GM12878 (cell line): ENCODE measurements around the gene PPM1A. TPM values are rescaled to one million over a fixed set of nuclear protein-coding genes. Genes with fewer than 3 reads are reported as not detected.

ENCODE experiments used
- ATAC-seq: fragments of 200-7000 bp; cut with Tn5 transposase; 3 replicates; pipeline ENCODE4 v1.9.1; 2020; ENCODE audit warnings: mild to moderate bottlenecking, moderate library complexity
- BruUV-seq: library from RNA; stranded (reverse); fragments of 400-500 nt; replicated peaks from 2 replicates; lab custom pipeline; 2021; lab: Mats Ljungman, UMichigan
- CTCF ChIA-PET: fragments of 300-600 bp; sonication (Branson Sonifier 250); formaldehyde crosslinking; extraction: SDS; loops from one replicate; lab custom pipeline; 2021; ENCODE audit warnings: inconsistent platforms; lab: Yijun Ruan, JAX
- POLR2A ChIA-PET: fragments of 350-600 bp; formaldehyde crosslinking; extraction: SDS; loops from one replicate; lab custom pipeline; 2021; ENCODE audit warnings: inconsistent platforms; lab: Charles Lee
- RAD21 ChIA-PET: fragments of 300-600 bp; sonication (Branson Sonifier 250); formaldehyde crosslinking; loops from one replicate; lab custom pipeline; 2023; ENCODE audit warnings: antibody characterized with exemption; ENCODE audit not compliant: unreplicated experiment; lab: Charles Lee
- SMC1A ChIA-PET: fragments of 300-600 bp; sonication (Branson Sonifier 250); formaldehyde crosslinking; loops from one replicate; lab custom pipeline; 2023; ENCODE audit not compliant: unreplicated experiment, uncharacterized antibody; lab: Charles Lee
- DNase-seq: peaks from one replicate; pipeline ENCODE4 v3.0.0-alpha.2; 2011; ENCODE audit warnings: low read depth, low spot score
- FAIRE-seq: peaks from 3 replicates; lab custom pipeline; 2011; peaks lifted over from hg19 to GRCh38; lab: Jason Lieb, UNC
- H2AFZ ChIP-seq: 2 replicates; pipeline ENCODE4 v1.6.0; 2011; ENCODE audit warnings: low read depth, low read length, control low read depth; ENCODE audit not compliant: control insufficient read depth
- H3K27ac ChIP-seq: 2 replicates; pipeline ENCODE4 v1.5.1; 2011; ENCODE audit warnings: control low read depth; ENCODE audit not compliant: control insufficient read depth, insufficient read depth
- H3K27me3 ChIP-seq, 2 experiments: replicated peaks in 1 of 2; 2 replicates each; pipeline versions ENCODE4 v1.6.0 to v1.6.1; 2011; ENCODE audit warnings: low read length in 1 of 2; ENCODE audit not compliant: control insufficient read depth in 2 of 2, insufficient read depth in 2 of 2
- H3K36me3 ChIP-seq, 2 experiments: 2 replicates each; pipeline ENCODE4 v1.5.1; 2011; ENCODE audit warnings: low read length in 1 of 2; ENCODE audit not compliant: control insufficient read depth in 2 of 2, insufficient read depth in 2 of 2
- H3K4me1 ChIP-seq: 2 replicates; pipeline ENCODE4 v1.6.1; 2011; ENCODE audit warnings: mild to moderate bottlenecking, low read length, moderate library complexity, mixed read lengths; ENCODE audit not compliant: control insufficient read depth, insufficient read depth
- H3K4me2 ChIP-seq: 2 replicates; pipeline ENCODE4 v1.6.0; 2011; ENCODE audit warnings: control low read depth; ENCODE audit not compliant: control insufficient read depth, insufficient read depth
- H3K4me3 ChIP-seq: fragments of 200-600 bp; sonication (generic); 2 replicates; pipeline ENCODE4 v1.5.1; 2016
- H3K79me2 ChIP-seq: 2 replicates; pipeline ENCODE4 v1.6.0; 2011; ENCODE audit warnings: low read length; ENCODE audit not compliant: control insufficient read depth, insufficient read depth
- H3K9ac ChIP-seq: 2 replicates; pipeline ENCODE4 v1.8.0; 2011; ENCODE audit warnings: low read length, control low read depth, mixed read lengths; ENCODE audit not compliant: control insufficient read depth, insufficient read depth
- H3K9me3 ChIP-seq: replicated peaks from 3 replicates; pipeline ENCODE4 v1.5.1; 2011; ENCODE audit warnings: mild to moderate bottlenecking, low read length; ENCODE audit not compliant: control insufficient read depth, insufficient read depth
- H4K20me1 ChIP-seq: 2 replicates; pipeline ENCODE4 v1.6.0; 2011; ENCODE audit not compliant: control insufficient read depth, insufficient read depth
- CBFB ChIP-seq: IDR thresholded peaks from 2 replicates; pipeline ENCODE4 v1.6.1; 2016; ENCODE audit warnings: antibody characterized with exemption, low read depth
- CEBPB ChIP-seq, 2 experiments: fragments of 150-350 bp in 1 of 2; IDR thresholded peaks; 2 replicates each; pipeline ENCODE4 v1.6.1; 2012 to 2014; ENCODE audit warnings: low read depth in 2 of 2, low read length in 2 of 2, borderline replicate concordance in 1 of 2, inconsistent platforms in 1 of 2
- CHD4 ChIP-seq: fragments of 200-600 bp; sonication (generic); IDR thresholded peaks from 2 replicates; pipeline ENCODE4 v1.6.1; 2016; ENCODE audit warnings: mild to moderate bottlenecking
- CREB1 ChIP-seq: IDR thresholded peaks from 2 replicates; pipeline ENCODE4 v1.6.1; 2012; ENCODE audit warnings: low read depth, mild to moderate bottlenecking, inconsistent platforms
- ESRRA ChIP-seq: IDR thresholded peaks from 2 replicates; pipeline ENCODE4 v1.6.1; 2012; ENCODE audit warnings: mild to moderate bottlenecking, low read length, improper control_type of control experiment
- ETV6 ChIP-seq, 2 experiments: fragments of 450-650 bp in 1 of 2; IDR thresholded peaks in 1 of 2; conservative IDR thresholded peaks in 1 of 2; 2 replicates each; pipeline ENCODE4 v1.6.1; 2014; ENCODE audit warnings: antibody characterized with exemption in 1 of 2, borderline replicate concordance in 1 of 2, low read depth in 1 of 2, mild to moderate bottlenecking in 1 of 2, moderate library complexity in 1 of 2
- FOS ChIP-seq: IDR thresholded peaks from 3 replicates; pipeline ENCODE4 v1.6.1; 2011; ENCODE audit warnings: borderline replicate concordance; ENCODE audit not compliant: insufficient read length; ENCODE audit errors: extremely low read depth
- FOXK2 ChIP-seq: fragments of 450-650 bp; IDR thresholded peaks from 2 replicates; pipeline ENCODE4 v1.6.1; 2017; ENCODE audit warnings: mild to moderate bottlenecking, moderate library complexity
- KLF5 ChIP-seq: fragments of 450-650 bp; IDR thresholded peaks from 2 replicates; pipeline ENCODE4 v1.6.1; 2014; ENCODE audit warnings: mild to moderate bottlenecking; ENCODE audit not compliant: partially characterized antibody
- NBN ChIP-seq: fragments of 450-650 bp; IDR thresholded peaks from 2 replicates; pipeline ENCODE4 v1.6.1; 2016
- NFIC ChIP-seq: IDR thresholded peaks from 2 replicates; pipeline ENCODE4 v1.6.1; 2012; ENCODE audit warnings: low read depth, mild to moderate bottlenecking, inconsistent platforms, low read length, moderate library complexity
- RAD21 ChIP-seq: IDR thresholded peaks from 2 replicates; pipeline ENCODE4 v1.6.1; 2011; ENCODE audit warnings: mild to moderate bottlenecking, low read depth, low read length, moderate library complexity; ENCODE audit not compliant: insufficient read depth
- RUNX3 ChIP-seq: IDR thresholded peaks from 2 replicates; pipeline ENCODE4 v1.6.1; 2012; ENCODE audit warnings: low read length, inconsistent platforms
- SMAD5 ChIP-seq: IDR thresholded peaks from 2 replicates; pipeline ENCODE4 v1.6.1; 2016; ENCODE audit warnings: antibody characterized with exemption, low read depth
- SREBF1 ChIP-seq: IDR thresholded peaks from 2 replicates; pipeline ENCODE4 v1.6.1; 2012; ENCODE audit warnings: mild to moderate bottlenecking, low read length
- STAT1 ChIP-seq: fragments of 450-650 bp; conservative IDR thresholded peaks from 2 replicates; pipeline ENCODE4 v1.6.1; 2014; ENCODE audit warnings: antibody characterized with exemption, mild to moderate bottlenecking
- SUZ12 ChIP-seq: fragments of 200-600 bp; sonication (generic); IDR thresholded peaks from one replicate; pipeline ENCODE4 v1.6.1; 2018; ENCODE audit warnings: antibody characterized with exemption, mild to moderate bottlenecking; ENCODE audit not compliant: unreplicated experiment
- WGBS: methylation state at CpG from one replicate; pipeline ENCODE4 v1.1.6; 2016; ENCODE audit warnings: low lambda C conversion rate; ENCODE audit not compliant: insufficient replicate concordance, insufficient coverage; ENCODE audit errors: missing lambda C conversion rate; 5-methylcytosine and 5-hydroxymethylcytosine counted together
- in situ Hi-C: fragments of 300-500 bp; cut with MboI; formaldehyde crosslinking; loops from 9 replicates; pipeline ENCODE4 v1.14.3; 2018; ENCODE audit warnings: mixed read lengths
- intact Hi-C: fragments of 100-400 bp; cut with micrococcal nuclease; formaldehyde crosslinking; loops from one replicate; pipeline ENCODE4 v1.14.2; 2022; ENCODE audit not compliant: unreplicated experiment
- polyA plus RNA-seq, 11 experiments: library from polyadenylated mRNA; depleted of rRNA in 4 of 11; unstranded in 6 of 11; stranded (reverse) in 5 of 11; fragments of >200 nt; fragmentation: Nextera tagmentation in 4 of 11; fragmentation: Illumina TruSeq in 1 of 11; extraction: Ambion mirVana in 4 of 11; extraction: Trizol in 1 of 11; gene quantifications; 1 replicate in 1 of 11; 2 replicates in 10 of 11; pipeline versions ENCODE4 v1.2.1 to v1.2.3, GENCODE V29; 2011 to 2016; ENCODE audit warnings: inconsistent platforms in 2 of 11, missing spikeins in 2 of 11, low read depth in 1 of 11
- total RNA-seq, 4 experiments: library from RNA; depleted of rRNA in 3 of 4; stranded (reverse); fragments of >200 nt in 3 of 4; fragmentation: Illumina TruSeq in 1 of 4; extraction: Trizol in 1 of 4; gene quantifications; 2 replicates each; pipeline versions ENCODE4 v1.2.1 to v1.2.3, GENCODE V29; 2013 to 2021
- TF ChIP-seq, protein P1 (sequence below): IDR thresholded peaks from 2 replicates; pipeline ENCODE4 v1.6.1; 2012; ENCODE audit warnings: low read depth, low read length, improper control_type of control experiment
- TF ChIP-seq, protein P2 (sequence below), 3 experiments: IDR thresholded peaks in 2 of 3; conservative IDR thresholded peaks in 1 of 3; 2 replicates each; pipeline ENCODE4 v1.5.1; 2011; ENCODE audit warnings: low read depth in 3 of 3, low read length in 3 of 3, mild to moderate bottlenecking in 3 of 3, control low read depth in 2 of 3, moderate library complexity in 2 of 3, inconsistent platforms in 1 of 3, mixed read lengths in 1 of 3; ENCODE audit not compliant: control insufficient read depth in 2 of 3, insufficient read depth in 1 of 3; ENCODE audit errors: extremely low read depth in 1 of 3

PPM1A gene
- total and polyA plus RNA-seq, 10 of the 15 experiments (the other 5 are each of a cell fraction or from before 2014, with no cell fraction given), result 16.8 to 124 (median 47.0) TPM

DNA sequence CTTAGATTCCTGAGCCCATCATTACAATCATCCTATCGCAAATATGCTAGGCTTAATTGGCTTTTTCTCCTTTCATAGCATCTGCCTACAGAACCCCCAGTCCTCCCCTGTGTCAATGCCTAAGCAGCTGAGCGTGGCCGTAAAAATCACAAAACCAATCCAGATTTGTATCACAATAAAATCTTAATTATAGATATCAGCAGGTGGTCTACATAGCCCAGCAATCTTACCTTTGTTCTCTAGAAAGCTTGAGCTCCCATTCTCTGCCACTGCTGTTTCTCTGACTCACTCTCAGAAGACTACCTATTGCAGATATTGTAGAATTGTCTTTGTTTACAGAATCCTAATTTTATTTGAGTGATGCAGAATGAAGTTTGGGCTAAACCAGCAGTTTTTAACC is 37.9 kb upstream of the PPM1A start (continued):
- TF ChIP-seq FOXK2 (no peak), CBFB (no peak), STAT1 (no peak), ESRRA (no peak), CREB1 (no peak), SMAD5 (no peak), SREBF1 (no peak), RAD21 (no peak), SUZ12 (no peak), NBN (no peak), NFIC (no peak), KLF5 (no peak)
- TF ChIP-seq, protein P1, sequence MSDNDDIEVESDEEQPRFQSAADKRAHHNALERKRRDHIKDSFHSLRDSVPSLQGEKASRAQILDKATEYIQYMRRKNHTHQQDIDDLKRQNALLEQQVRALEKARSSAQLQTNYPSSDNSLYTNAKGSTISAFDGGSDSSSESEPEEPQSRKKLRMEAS, result no peak

- H3K9ac ChIP-seq, result peak overlapping the region; percentile 63
- ATAC-seq, result peak; percentile 89
- H3K9me3 ChIP-seq, result no peaks in the 10 kb centered on the region; the same call in 1 of the 3 replicates
- H4K20me1 ChIP-seq, result no peaks in the 10 kb centered on the region
- ChIA-PET POLR2A (interaction anchor here (1.5 to 19.5 kb wide), 7 partner anchors 5 to 118 kb away, joined by 3 to 251 read pairs (median 92); partner anchors contain the start of gene PPM1A), RAD21 (interaction anchor here (0.5 to 15.8 kb wide), 15 partner anchors 8 to 344 kb away, joined by 3 to 446 read pairs (median 4); partner anchors contain the start of genes PCNX4 and PPM1A), SMC1A (interaction anchor here (0.7 to 17.6 kb wide), 13 partner anchors 9 to 349 kb away, joined by 3 to 303 read pairs (median 4); partner anchors contain the start of gene PPM1A), CTCF (interaction anchor here (0.6 to 6.3 kb wide), 17 partner anchors 9 to 248 kb away, joined by 3 to 38 read pairs (median 4); partner anchors contain the start of gene PPM1A)
- no peaks in the 10 kb centered on the region for H3K36me3 ChIP-seq
- no peak overlapping the region for H3K4me3 ChIP-seq
- no TSS peak for BruUV-seq
- WGBS, result 3% methylated on average over 5 of the region's 5 CpGs
- H3K4me1 ChIP-seq, result peaks cover 39% of the 10 kb centered on the region
- FAIRE-seq, result peak; percentile 94
- in situ Hi-C loops (no loop called here), intact Hi-C loops (loop anchor here (1.0 kb wide), 2 partner anchors 8 to 36 kb away; no protein-coding TSS in a partner anchor)
- peak overlapping the region; percentile 88 for H3K4me2 ChIP-seq
- H2AFZ ChIP-seq, result peak overlapping the region; percentile 95
- peak overlapping the region; percentile 93 for H3K27ac ChIP-seq
- no peaks in the 10 kb centered on the region for H3K27me3 ChIP-seq
- peak; percentile 98 for DNase-seq
- no peaks in the 10 kb centered on the region for H3K79me2 ChIP-seq
- TF ChIP-seq RUNX3 (peak; percentile 81), FOS (no peak), ETV6 (conservative IDR thresholded peaks at IDR 0.05 in 1 of 2, IDR thresholded peaks at IDR 0.05 in 1 of 2; ENCODE audit: borderline replicate concordance in 1 of 2, low read depth in 1 of 2) (no peak; a peak in 1 of 4 replicates), CEBPB (IDR thresholded peaks at IDR 0.05; ENCODE audit: borderline replicate concordance in 1 of 2, low read depth in 2 of 2, low read length in 2 of 2) (no peak), CHD4 (no peak)
- TF ChIP-seq, protein P2, sequence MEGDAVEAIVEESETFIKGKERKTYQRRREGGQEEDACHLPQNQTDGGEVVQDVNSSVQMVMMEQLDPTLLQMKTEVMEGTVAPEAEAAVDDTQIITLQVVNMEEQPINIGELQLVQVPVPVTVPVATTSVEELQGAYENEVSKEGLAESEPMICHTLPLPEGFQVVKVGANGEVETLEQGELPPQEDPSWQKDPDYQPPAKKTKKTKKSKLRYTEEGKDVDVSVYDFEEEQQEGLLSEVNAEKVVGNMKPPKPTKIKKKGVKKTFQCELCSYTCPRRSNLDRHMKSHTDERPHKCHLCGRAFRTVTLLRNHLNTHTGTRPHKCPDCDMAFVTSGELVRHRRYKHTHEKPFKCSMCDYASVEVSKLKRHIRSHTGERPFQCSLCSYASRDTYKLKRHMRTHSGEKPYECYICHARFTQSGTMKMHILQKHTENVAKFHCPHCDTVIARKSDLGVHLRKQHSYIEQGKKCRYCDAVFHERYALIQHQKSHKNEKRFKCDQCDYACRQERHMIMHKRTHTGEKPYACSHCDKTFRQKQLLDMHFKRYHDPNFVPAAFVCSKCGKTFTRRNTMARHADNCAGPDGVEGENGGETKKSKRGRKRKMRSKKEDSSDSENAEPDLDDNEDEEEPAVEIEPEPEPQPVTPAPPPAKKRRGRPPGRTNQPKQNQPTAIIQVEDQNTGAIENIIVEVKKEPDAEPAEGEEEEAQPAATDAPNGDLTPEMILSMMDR (IDR thresholded peaks at IDR 0.05 in 2 of 3, conservative IDR thresholded peaks at IDR 0.05 in 1 of 3; ENCODE audit: control insufficient read depth in 2 of 3, extremely low read depth in 1 of 3, insufficient read depth in 1 of 3, low read depth in 3 of 3, low read length in 3 of 3), result no peak
Measured at GRCh38 chr14:60212503-60213371, 36.3 kb upstream of the PPM1A start.
